Head of caudate nucleus (tissue), 42 donors: ENCODE measurements around the gene GRIN3A.

Source experiments
- DNase-seq, 42 donors: peaks; one replicate each; pipeline versions ENCODE4 v3.0.0 to v3.0.0-alpha.2; 2020 to 2021; ENCODE audit warnings: mixed read lengths in 7 of 42
- intact Hi-C: fragments of 100-400 bp; cut with DNase I; formaldehyde crosslinking; loops from one replicate; pipeline ENCODE4 v1.15.0; 2022

The GRIN3A gene

DNA sequence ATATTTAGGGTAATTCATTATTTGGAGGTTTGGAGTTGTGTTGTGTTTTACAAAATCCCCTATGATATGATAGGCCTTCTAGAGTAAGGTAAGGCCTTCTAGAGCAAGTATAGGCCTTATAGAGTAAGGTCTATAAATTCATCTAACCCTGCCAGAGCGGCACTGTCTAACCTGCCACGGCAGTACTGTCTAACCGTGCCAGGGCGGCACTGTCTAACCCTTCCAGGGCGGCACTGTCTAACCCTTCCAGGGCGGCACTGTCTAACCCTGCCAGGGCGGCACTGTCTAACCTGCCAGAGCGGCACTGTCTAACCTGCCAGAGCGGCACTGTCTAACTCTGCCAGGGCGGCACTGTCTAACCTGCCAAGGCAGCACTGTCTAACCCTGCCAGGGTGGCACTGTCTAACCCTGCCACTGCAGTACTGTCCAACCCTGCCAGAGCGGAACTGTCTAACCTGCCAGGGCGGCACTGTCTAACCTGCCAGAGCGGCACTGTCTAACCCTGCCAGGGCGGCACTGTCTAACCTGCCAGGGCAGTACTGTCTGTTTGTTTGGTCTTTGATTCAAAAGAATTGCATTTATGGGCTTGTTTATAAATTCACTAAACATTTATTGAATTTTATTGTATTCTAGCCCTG, 195.2 kb downstream of the GRIN3A start:
- intact Hi-C loops = no loop called here
- DNase-seq = no peak

DNA sequence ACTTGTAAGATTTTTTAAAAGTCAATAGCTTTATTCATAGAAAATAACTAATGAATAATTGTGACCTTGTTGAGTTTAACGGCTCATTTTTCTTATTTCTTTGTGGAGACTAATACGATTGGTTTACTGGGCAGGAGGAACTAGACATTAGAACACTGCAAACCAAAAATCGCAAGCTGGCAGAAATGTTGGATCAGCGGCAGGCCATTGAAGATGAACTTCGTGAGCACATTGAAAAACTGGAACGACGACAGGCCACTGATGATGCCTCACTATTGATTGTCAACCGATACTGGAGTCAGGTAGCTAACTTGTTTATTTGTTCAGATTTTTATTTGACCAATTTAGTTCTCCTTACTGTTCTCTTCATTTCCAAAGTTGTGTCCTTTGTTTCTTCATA, 198.4 kb downstream of the GRIN3A start:
- no peak for DNase-seq
- intact Hi-C loops = no loop called here

DNA sequence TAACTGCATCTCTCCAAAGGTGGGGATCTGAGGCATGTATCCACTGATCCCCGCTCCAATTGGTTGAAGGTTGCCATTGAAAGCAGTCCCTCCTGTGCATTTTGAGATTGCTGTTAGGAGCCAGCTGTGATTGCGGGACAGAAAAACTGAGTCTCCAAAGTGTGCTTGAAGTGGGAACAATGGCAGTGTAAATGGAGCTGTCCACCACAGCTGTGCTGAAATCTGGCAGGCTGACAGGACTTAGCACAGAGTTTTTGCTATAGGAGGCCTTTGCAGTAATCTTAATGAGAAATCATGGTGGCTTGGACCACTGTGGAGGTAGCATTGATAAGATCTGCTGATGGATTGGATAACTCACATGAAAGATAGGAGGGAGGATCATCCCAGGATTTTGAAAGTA, 201.5 kb downstream of the GRIN3A start:
- DNase-seq = peak in 4 of 42 donors; percentile 29 to 47 (median 34)
- intact Hi-C loops = no loop called here

- DNase-seq = no peak
- intact Hi-C loops = no loop called here
These were observed 202.1 kb downstream of the GRIN3A start for GRCh38 chr9:101536351-101536750.

GRCh38 chr9:101533334-101534204, 204.9 kb downstream of the GRIN3A start, which contains the start of gene RNF20:
RNF20 (plus strand) TSS chr9:101533853; CDS start chr9:101535424, 1,571 bp downstream.
- DNase-seq = peak; percentile 100
- intact Hi-C loops = no loop called here

DNA sequence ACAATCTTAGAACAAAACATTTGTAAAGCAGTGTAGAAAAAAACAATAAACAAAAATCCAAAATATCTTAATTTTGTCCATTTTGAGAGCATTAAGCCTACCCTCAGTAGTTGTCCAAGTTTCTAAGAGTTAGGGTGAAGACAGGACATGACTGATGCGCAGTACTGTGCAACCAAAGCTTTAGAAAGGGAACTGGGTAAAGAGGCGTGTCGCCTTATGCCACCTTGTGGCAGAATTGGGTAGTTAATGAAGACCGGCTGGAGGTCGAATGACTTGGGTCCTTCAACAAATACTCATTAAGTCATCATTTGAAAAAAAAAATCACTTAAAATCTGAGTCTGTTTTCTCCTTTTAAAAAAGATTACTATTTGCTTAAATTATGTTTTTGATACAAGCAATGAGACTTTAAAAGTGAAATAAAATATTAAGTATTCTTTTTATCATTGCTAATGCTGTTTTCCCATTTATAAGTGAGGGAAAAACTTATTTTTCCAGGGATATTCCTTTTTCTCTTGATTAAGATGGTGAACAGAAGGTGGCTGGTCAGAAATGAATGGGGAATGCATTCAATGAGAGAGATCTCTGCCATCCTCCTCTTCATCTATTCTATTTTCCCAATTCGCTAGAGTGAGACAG, 208.3 kb downstream of the GRIN3A start:
- intact Hi-C loops = loop anchor here (2.0 kb wide), 1 partner anchor 71 kb away; no protein-coding TSS in a partner anchor
- DNase-seq = peak; percentile 53 to 93 (median 81)

- intact Hi-C loops = no loop called here
These were observed 210.4 kb downstream of the GRIN3A start for GRCh38 chr9:101528015-101528414.

GRCh38 chr9:101527066-101527465, 211.4 kb downstream of the GRIN3A start:
- intact Hi-C loops = no loop called here
- DNase-seq = peak in 7 of 42 donors; percentile 6 to 50 (median 20)

More at GRCh38 chr9:101528015-101528414, 210.4 kb downstream of the GRIN3A start:
- no peak for DNase-seq

- no peak for DNase-seq
- intact Hi-C loops = no loop called here
These were observed 214.1 kb downstream of the GRIN3A start for GRCh38 chr9:101524371-101524770.
